Daoy (cell line): ENCODE results near the gene STOM. TPM values are rescaled to one million over a fixed set of nuclear protein-coding genes. Genes with fewer than 3 reads are reported as not detected.
A peak's percentile ranks its signal among the peaks of the same experiment; 100 is the strongest.
"Not testable (repeated sequence)": the region's sequence is repeated elsewhere in the genome, so short reads cannot be mapped to it uniquely, and the experiment has no call there.

Experiments used
- DNase-seq: peaks from one replicate; pipeline ENCODE4 v3.0.0-alpha.2; 2015; ENCODE audit warnings: low read depth
- total RNA-seq: library from RNA; depleted of rRNA; stranded (reverse); fragments of >200 nt; shearing (Covaris generic); gene quantifications from 2 replicates; pipeline ENCODE4 v1.2.3, GENCODE V29; 2014

Gene STOM
- total RNA-seq, 1 experiment from 2014 or later, result 24.6 TPM

GRCh38 chr9:121301881-121302286 is 68.2 kb downstream of the STOM start:
- DNase-seq, result no peak

GRCh38 chr9:121300283-121301119 is 69.5 kb downstream of the STOM start:
- DNase-seq, result no peak

GRCh38 chr9:121299467-121300282 is 70.4 kb downstream of the STOM start:
- peak; percentile 44 for DNase-seq

GRCh38 chr9:121298689-121299466 is 71.2 kb downstream of the STOM start:
- DNase-seq, result peak; percentile 36

- DNase-seq, result no peak
Measured at GRCh38 chr9:121298016-121298538, 72.0 kb downstream of the STOM start.

- DNase-seq, result no peak
Measured at GRCh38 chr9:121297389-121297788, 72.7 kb downstream of the STOM start.

GRCh38 chr9:121296213-121297127 is 73.6 kb downstream of the STOM start:
- DNase-seq, result no peak

- DNase-seq, result no peak
Measured at GRCh38 chr9:121295662-121296191, 74.3 kb downstream of the STOM start.

- no peak for DNase-seq
Measured at GRCh38 chr9:121294866-121295661, 75.0 kb downstream of the STOM start.

- DNase-seq, result no peak
Measured at GRCh38 chr9:121294151-121294743, 75.8 kb downstream of the STOM start.

GRCh38 chr9:121292801-121293241 is 77.2 kb downstream of the STOM start:
- no peak for DNase-seq

GRCh38 chr9:121292051-121292450 is 78.0 kb downstream of the STOM start:
- no peak for DNase-seq

- DNase-seq, result not testable (repeated sequence)
Measured at GRCh38 chr9:121291536-121291935, 78.5 kb downstream of the STOM start.

- no peak for DNase-seq
Measured at GRCh38 chr9:121289772-121290370, 80.2 kb downstream of the STOM start.

- peak; percentile 70 for DNase-seq
Measured at GRCh38 chr9:121289026-121289771, 80.9 kb downstream of the STOM start.
